GM12878 (cell line): ENCODE results near the gene SPARC. TPM values are rescaled to one million over a fixed set of nuclear protein-coding genes. Genes with fewer than 3 reads are reported as not detected.

ENCODE experiments used
- ATAC-seq: fragments of 200-7000 bp; cut with Tn5 transposase; 3 replicates; pipeline ENCODE4 v1.9.1; 2020; ENCODE audit warnings: mild to moderate bottlenecking, moderate library complexity
- BruUV-seq: library from RNA; stranded (reverse); fragments of 400-500 nt; replicated peaks from 2 replicates; lab custom pipeline; 2021; lab: Mats Ljungman, UMichigan
- CTCF ChIA-PET: fragments of 300-600 bp; sonication (Branson Sonifier 250); formaldehyde crosslinking; extraction: SDS; loops from one replicate; lab custom pipeline; 2021; ENCODE audit warnings: inconsistent platforms; lab: Yijun Ruan, JAX
- POLR2A ChIA-PET: fragments of 350-600 bp; formaldehyde crosslinking; extraction: SDS; loops from one replicate; lab custom pipeline; 2021; ENCODE audit warnings: inconsistent platforms; lab: Charles Lee
- RAD21 ChIA-PET: fragments of 300-600 bp; sonication (Branson Sonifier 250); formaldehyde crosslinking; loops from one replicate; lab custom pipeline; 2023; ENCODE audit warnings: antibody characterized with exemption; ENCODE audit not compliant: unreplicated experiment; lab: Charles Lee
- SMC1A ChIA-PET: fragments of 300-600 bp; sonication (Branson Sonifier 250); formaldehyde crosslinking; loops from one replicate; lab custom pipeline; 2023; ENCODE audit not compliant: unreplicated experiment, uncharacterized antibody; lab: Charles Lee
- DNase-seq: peaks from one replicate; pipeline ENCODE4 v3.0.0-alpha.2; 2011; ENCODE audit warnings: low read depth, low spot score
- FAIRE-seq: peaks from 3 replicates; lab custom pipeline; 2011; peaks lifted over from hg19 to GRCh38; lab: Jason Lieb, UNC
- H2AFZ ChIP-seq: 2 replicates; pipeline ENCODE4 v1.6.0; 2011; ENCODE audit warnings: low read depth, low read length, control low read depth; ENCODE audit not compliant: control insufficient read depth
- H3K27ac ChIP-seq: 2 replicates; pipeline ENCODE4 v1.5.1; 2011; ENCODE audit warnings: control low read depth; ENCODE audit not compliant: control insufficient read depth, insufficient read depth
- H3K27me3 ChIP-seq, 2 experiments: replicated peaks in 1 of 2; 2 replicates each; pipeline versions ENCODE4 v1.6.0 to v1.6.1; 2011; ENCODE audit warnings: low read length in 1 of 2; ENCODE audit not compliant: control insufficient read depth in 2 of 2, insufficient read depth in 2 of 2
- H3K36me3 ChIP-seq, 2 experiments: 2 replicates each; pipeline ENCODE4 v1.5.1; 2011; ENCODE audit warnings: low read length in 1 of 2; ENCODE audit not compliant: control insufficient read depth in 2 of 2, insufficient read depth in 2 of 2
- H3K4me1 ChIP-seq: 2 replicates; pipeline ENCODE4 v1.6.1; 2011; ENCODE audit warnings: mild to moderate bottlenecking, low read length, moderate library complexity, mixed read lengths; ENCODE audit not compliant: control insufficient read depth, insufficient read depth
- H3K4me2 ChIP-seq: 2 replicates; pipeline ENCODE4 v1.6.0; 2011; ENCODE audit warnings: control low read depth; ENCODE audit not compliant: control insufficient read depth, insufficient read depth
- H3K4me3 ChIP-seq: fragments of 200-600 bp; sonication (generic); 2 replicates; pipeline ENCODE4 v1.5.1; 2016
- H3K79me2 ChIP-seq: 2 replicates; pipeline ENCODE4 v1.6.0; 2011; ENCODE audit warnings: low read length; ENCODE audit not compliant: control insufficient read depth, insufficient read depth
- H3K9ac ChIP-seq: 2 replicates; pipeline ENCODE4 v1.8.0; 2011; ENCODE audit warnings: low read length, control low read depth, mixed read lengths; ENCODE audit not compliant: control insufficient read depth, insufficient read depth
- H3K9me3 ChIP-seq: replicated peaks from 3 replicates; pipeline ENCODE4 v1.5.1; 2011; ENCODE audit warnings: mild to moderate bottlenecking, low read length; ENCODE audit not compliant: control insufficient read depth, insufficient read depth
- H4K20me1 ChIP-seq: 2 replicates; pipeline ENCODE4 v1.6.0; 2011; ENCODE audit not compliant: control insufficient read depth, insufficient read depth
- CREB1 ChIP-seq: IDR thresholded peaks from 2 replicates; pipeline ENCODE4 v1.6.1; 2012; ENCODE audit warnings: low read depth, mild to moderate bottlenecking, inconsistent platforms
- CREM ChIP-seq: IDR thresholded peaks from 2 replicates; pipeline ENCODE4 v1.6.1; 2014; ENCODE audit warnings: antibody characterized with exemption, low read depth
- ETV6 ChIP-seq, 2 experiments: fragments of 450-650 bp in 1 of 2; IDR thresholded peaks in 1 of 2; conservative IDR thresholded peaks in 1 of 2; 2 replicates each; pipeline ENCODE4 v1.6.1; 2014; ENCODE audit warnings: antibody characterized with exemption in 1 of 2, borderline replicate concordance in 1 of 2, low read depth in 1 of 2, mild to moderate bottlenecking in 1 of 2, moderate library complexity in 1 of 2
- HCFC1 ChIP-seq: fragments of 150-350 bp; IDR thresholded peaks from 2 replicates; pipeline ENCODE4 v1.6.1; 2014; ENCODE audit warnings: low read length
- NR2F1 ChIP-seq: fragments of 450-650 bp; conservative IDR thresholded peaks from 2 replicates; pipeline ENCODE4 v1.6.1; 2017; ENCODE audit warnings: mild to moderate bottlenecking
- WGBS: methylation state at CpG from one replicate; pipeline ENCODE4 v1.1.6; 2016; ENCODE audit warnings: low lambda C conversion rate; ENCODE audit not compliant: insufficient replicate concordance, insufficient coverage; ENCODE audit errors: missing lambda C conversion rate; 5-methylcytosine and 5-hydroxymethylcytosine counted together
- in situ Hi-C: fragments of 300-500 bp; cut with MboI; formaldehyde crosslinking; loops from 9 replicates; pipeline ENCODE4 v1.14.3; 2018; ENCODE audit warnings: mixed read lengths
- intact Hi-C: fragments of 100-400 bp; cut with micrococcal nuclease; formaldehyde crosslinking; loops from one replicate; pipeline ENCODE4 v1.14.2; 2022; ENCODE audit not compliant: unreplicated experiment
- polyA plus RNA-seq, 11 experiments: library from polyadenylated mRNA; depleted of rRNA in 4 of 11; unstranded in 6 of 11; stranded (reverse) in 5 of 11; fragments of >200 nt; fragmentation: Nextera tagmentation in 4 of 11; fragmentation: Illumina TruSeq in 1 of 11; extraction: Ambion mirVana in 4 of 11; extraction: Trizol in 1 of 11; gene quantifications; 1 replicate in 1 of 11; 2 replicates in 10 of 11; pipeline versions ENCODE4 v1.2.1 to v1.2.3, GENCODE V29; 2011 to 2016; ENCODE audit warnings: inconsistent platforms in 2 of 11, missing spikeins in 2 of 11, low read depth in 1 of 11
- total RNA-seq, 4 experiments: library from RNA; depleted of rRNA in 3 of 4; stranded (reverse); fragments of >200 nt in 3 of 4; fragmentation: Illumina TruSeq in 1 of 4; extraction: Trizol in 1 of 4; gene quantifications; 2 replicates each; pipeline versions ENCODE4 v1.2.1 to v1.2.3, GENCODE V29; 2013 to 2021
- TF ChIP-seq, protein P1 (sequence below): fragments of 450-650 bp; IDR thresholded peaks from 2 replicates; pipeline ENCODE4 v1.6.1; 2017; ENCODE audit warnings: low read depth, mild to moderate bottlenecking, moderate library complexity

Gene SPARC
- total and polyA plus RNA-seq, 10 of the 15 experiments (the other 5 are each of a cell fraction or from before 2014, with no cell fraction given), result 29.6 to 154 (median 57.0) TPM

DNA sequence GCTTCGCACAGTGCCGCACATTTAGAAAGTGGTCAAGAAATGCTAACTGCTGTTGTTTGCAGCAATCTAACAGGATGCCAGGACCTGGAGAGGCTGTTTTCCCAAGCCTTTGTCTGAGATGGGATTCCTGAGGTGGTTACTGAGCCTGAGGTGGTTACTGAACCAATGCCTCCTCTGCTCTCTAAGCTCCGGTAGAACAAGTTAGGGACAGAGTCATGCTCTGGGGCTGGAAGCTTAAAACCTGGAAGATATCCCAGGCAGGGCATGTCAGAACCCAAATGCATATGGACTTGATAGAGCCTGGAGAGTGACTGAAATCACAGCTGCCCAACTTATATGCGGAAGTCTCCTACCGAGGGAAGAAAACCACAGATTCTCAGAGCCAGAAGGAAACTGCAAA, 49.0 kb downstream of the SPARC start:
- Histone ChIP-seq H3K27me3 (no peaks in the 10 kb centered on the region; a peak in 3 of 4 replicates), H3K27ac (no peak overlapping the region), H3K9me3 (no peaks in the 10 kb centered on the region), H4K20me1 (no peaks in the 10 kb centered on the region), H3K4me3 (no peak overlapping the region), H3K9ac (no peak overlapping the region), H3K4me2 (no peak overlapping the region), H3K79me2 (no peaks in the 10 kb centered on the region), H3K4me1 (no peaks in the 10 kb centered on the region), H3K36me3 (no peaks in the 10 kb centered on the region), H2AFZ (no peak overlapping the region)
- TF ChIP-seq CREB1 (no peak), CREM (no peak), NR2F1 (no peak), HCFC1 (no peak), ETV6 (conservative IDR thresholded peaks at IDR 0.05 in 1 of 2, IDR thresholded peaks at IDR 0.05 in 1 of 2; ENCODE audit: borderline replicate concordance in 1 of 2, low read depth in 1 of 2) (no peak)
- TF ChIP-seq, protein P1, sequence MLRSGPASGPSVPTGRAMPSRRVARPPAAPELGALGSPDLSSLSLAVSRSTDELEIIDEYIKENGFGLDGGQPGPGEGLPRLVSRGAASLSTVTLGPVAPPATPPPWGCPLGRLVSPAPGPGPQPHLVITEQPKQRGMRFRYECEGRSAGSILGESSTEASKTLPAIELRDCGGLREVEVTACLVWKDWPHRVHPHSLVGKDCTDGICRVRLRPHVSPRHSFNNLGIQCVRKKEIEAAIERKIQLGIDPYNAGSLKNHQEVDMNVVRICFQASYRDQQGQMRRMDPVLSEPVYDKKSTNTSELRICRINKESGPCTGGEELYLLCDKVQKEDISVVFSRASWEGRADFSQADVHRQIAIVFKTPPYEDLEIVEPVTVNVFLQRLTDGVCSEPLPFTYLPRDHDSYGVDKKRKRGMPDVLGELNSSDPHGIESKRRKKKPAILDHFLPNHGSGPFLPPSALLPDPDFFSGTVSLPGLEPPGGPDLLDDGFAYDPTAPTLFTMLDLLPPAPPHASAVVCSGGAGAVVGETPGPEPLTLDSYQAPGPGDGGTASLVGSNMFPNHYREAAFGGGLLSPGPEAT, result no peak
- intact Hi-C loops (no loop called here), in situ Hi-C loops (no loop called here)
- ATAC-seq (no peak), FAIRE-seq (no peak), DNase-seq (no peak)
- 64% methylated on average over 5 of the region's 5 CpGs for WGBS
- ChIA-PET POLR2A (interaction anchor here (1.4 kb wide), 1 partner anchor 10 kb away, joined by 5 read pairs; no protein-coding TSS in a partner anchor), CTCF (interaction anchor here (1.0 kb wide), 1 partner anchor 21 kb away, joined by 6 read pairs; no protein-coding TSS in a partner anchor), SMC1A (interaction anchor here (1.0 to 2.2 kb wide), 4 partner anchors 9 to 14 kb away, joined by 3 to 14 read pairs (median 4); no protein-coding TSS in a partner anchor), RAD21 (interaction anchor here (4.7 kb wide), 1 partner anchor 14 kb away, joined by 23 read pairs; no protein-coding TSS in a partner anchor)
- BruUV-seq, result no TSS peak
